HG03565 (cell line): ENCODE measurements around the gene METTL6.
A peak's percentile ranks its signal among the peaks of the same experiment; 100 is the strongest.
"Not testable (repeated sequence)": the region's sequence is repeated elsewhere in the genome, so short reads cannot be mapped to it uniquely, and the experiment has no call there.

Experiments used
- ATAC-seq: cut with Tn5 transposase; IDR thresholded peaks from one replicate; pipeline ENCODE4 v1.9.1; 2021; ENCODE audit warnings: mild to moderate bottlenecking, moderate library complexity; ENCODE audit not compliant: unreplicated experiment

METTL6 gene

GRCh38 chr3:15427182-15427880 is at the start of gene METTL6, which contains the start of gene EAF1:
TSS of gene METTL6 (minus strand) at chr3:15427544. CDS start at chr3:15426511, 1,033 bp downstream.
TSS of gene EAF1 (plus strand) at chr3:15427598. CDS start at chr3:15427780, 182 bp downstream.
- peak; percentile 77 for ATAC-seq

- no peak for ATAC-seq
These were observed 49.0 kb upstream of the METTL6 start for GRCh38 chr3:15476378-15476777.

GRCh38 chr3:15475161-15475560 is 47.8 kb upstream of the METTL6 start:
- no peak for ATAC-seq

GRCh38 chr3:15471861-15472260 is 44.5 kb upstream of the METTL6 start:
- no peak for ATAC-seq

- no peak for ATAC-seq
These were observed 43.5 kb upstream of the METTL6 start for GRCh38 chr3:15470849-15471248.

GRCh38 chr3:15470261-15470660 is 42.9 kb upstream of the METTL6 start:
- no peak for ATAC-seq

GRCh38 chr3:15467227-15468181 is 40.2 kb upstream of the METTL6 start:
- ATAC-seq, result no peak

- ATAC-seq, result no peak
These were observed 38.7 kb upstream of the METTL6 start for GRCh38 chr3:15465876-15466585.

- ATAC-seq, result no peak
These were observed 35.1 kb upstream of the METTL6 start for GRCh38 chr3:15462451-15462850.

GRCh38 chr3:15460891-15461531 is 33.7 kb upstream of the METTL6 start:
- no peak for ATAC-seq

- ATAC-seq, result no peak
These were observed 31.0 kb upstream of the METTL6 start for GRCh38 chr3:15458212-15458780.

- not testable (repeated sequence) for ATAC-seq
These were observed 29.6 kb upstream of the METTL6 start for GRCh38 chr3:15456915-15457314.

GRCh38 chr3:15456321-15456720 is 29.0 kb upstream of the METTL6 start:
- no peak for ATAC-seq

GRCh38 chr3:15455756-15456155 is 28.4 kb upstream of the METTL6 start:
- no peak for ATAC-seq

- ATAC-seq, result no peak
These were observed 27.6 kb upstream of the METTL6 start for GRCh38 chr3:15454965-15455364.

GRCh38 chr3:15453991-15454625 is 26.8 kb upstream of the METTL6 start:
- no peak for ATAC-seq

- ATAC-seq, result no peak
These were observed 26.2 kb upstream of the METTL6 start for GRCh38 chr3:15453501-15453900.

GRCh38 chr3:15452961-15453360 is 25.6 kb upstream of the METTL6 start:
- no peak for ATAC-seq

- ATAC-seq, result no peak
These were observed 24.8 kb upstream of the METTL6 start for GRCh38 chr3:15452156-15452555.
